ENCODE data around the gene PRL. TPM values are rescaled to one million over a fixed set of nuclear protein-coding genes. Genes with fewer than 3 reads are reported as not detected.

The PRL gene
- total and polyA plus RNA-seq, 2 donors: 1.1 to 10.5 TPM

DNA sequence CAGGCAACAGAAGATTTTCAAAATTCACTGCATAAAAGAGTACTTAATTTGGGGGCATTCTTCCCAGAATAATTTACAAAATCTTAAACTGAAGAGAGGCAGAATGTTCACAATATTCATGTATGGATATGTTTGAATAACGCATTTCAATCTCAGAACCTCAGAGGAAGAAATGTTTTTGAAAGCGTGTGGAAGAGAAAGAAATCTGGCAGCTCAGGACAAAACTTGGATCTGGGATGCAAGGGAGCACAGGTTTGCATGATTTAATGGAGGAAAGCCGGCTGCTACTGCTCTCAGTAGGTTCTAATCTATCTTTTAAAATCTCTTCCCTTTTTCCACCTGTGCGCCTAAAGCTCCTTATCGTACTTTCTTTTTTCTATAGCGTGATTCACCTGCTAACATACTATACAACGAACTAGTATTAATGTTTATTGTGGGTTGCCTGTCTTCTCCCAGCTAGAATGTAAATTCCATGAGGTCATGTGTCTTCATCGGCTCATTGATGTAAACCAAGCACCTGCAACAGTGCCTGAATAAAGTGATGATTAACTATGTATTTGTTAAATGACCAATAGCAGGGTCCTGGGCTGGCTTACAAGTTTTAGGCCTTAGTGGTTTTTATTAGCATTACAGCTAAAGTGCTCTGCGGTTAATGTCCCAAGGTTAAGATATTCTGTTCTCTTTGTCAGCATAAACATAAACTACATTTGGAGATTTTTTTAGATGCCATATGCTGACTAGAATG, 15.3 kb downstream of the PRL start:
- H3K4me1 ChIP-seq (ENCODE audit: control insufficient read depth in 2 of 2, insufficient read depth in 2 of 2, low read length in 2 of 2): peaks cover 0 to 4% of the 10 kb centered on the region in 2 donors
- DNase-seq (ENCODE audit: low read depth in 6 of 9, low spot score in 9 of 9): no peak
- no peaks in the 10 kb centered on the region for H3K9me3 ChIP-seq (ENCODE audit: control insufficient read depth in 2 of 2, insufficient read depth in 1 of 2, low read length in 1 of 2)
- no peaks in the 10 kb centered on the region for H3K27me3 ChIP-seq (ENCODE audit: control insufficient read depth in 2 of 2, insufficient read depth in 1 of 2, low read length in 1 of 2)
- no peak overlapping the region for H3K27ac ChIP-seq (ENCODE audit: low read depth in 1 of 2, low read length in 1 of 2)
- WGBS: over 99% methylated on average over 9 of the region's 9 CpGs
- H3K4me3 ChIP-seq (ENCODE audit: low read length in 2 of 2): no peak overlapping the region
- no peaks in the 10 kb centered on the region for H3K36me3 ChIP-seq (ENCODE audit: control insufficient read depth in 2 of 2, insufficient read depth in 2 of 2, low read length in 1 of 2)

DNA sequence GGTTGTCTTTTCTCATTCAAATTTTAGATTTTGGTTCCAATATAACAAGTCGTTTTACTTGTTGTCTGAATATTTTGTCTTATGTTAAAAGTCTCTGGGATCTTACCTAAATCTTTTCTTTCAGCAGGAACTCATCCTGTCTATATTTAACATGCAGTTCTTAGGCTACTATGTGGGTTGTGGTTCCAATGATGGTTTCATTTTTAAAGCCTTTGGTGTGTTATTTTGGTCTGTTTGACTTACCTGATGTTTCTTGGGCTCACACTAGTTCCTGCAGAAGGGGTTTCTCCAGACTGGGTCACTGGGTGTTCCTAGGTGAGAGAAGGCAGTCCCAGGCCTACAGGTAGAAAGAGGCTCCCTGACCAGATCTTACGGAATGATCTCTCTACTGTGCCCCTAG, 17.4 kb downstream of the PRL start:
- Histone ChIP-seq H3K9me3 (ENCODE audit: control insufficient read depth in 2 of 2, insufficient read depth in 1 of 2, low read length in 1 of 2) (no peaks in the 10 kb centered on the region), H3K27me3 (ENCODE audit: control insufficient read depth in 2 of 2, insufficient read depth in 1 of 2, low read length in 1 of 2) (no peaks in the 10 kb centered on the region), H3K4me1 (ENCODE audit: control insufficient read depth in 2 of 2, insufficient read depth in 2 of 2, low read length in 2 of 2) (peaks cover 0 to 4% of the 10 kb centered on the region in 2 donors), H3K27ac (ENCODE audit: low read depth in 1 of 2, low read length in 1 of 2) (no peak overlapping the region), H3K4me3 (ENCODE audit: low read length in 2 of 2) (no peak overlapping the region), H3K36me3 (ENCODE audit: control insufficient read depth in 2 of 2, insufficient read depth in 2 of 2, low read length in 1 of 2) (no peaks in the 10 kb centered on the region)
- no peak for DNase-seq (ENCODE audit: low read depth in 6 of 9, low spot score in 9 of 9)
- WGBS: 76% methylated on average over 2 of the region's 2 CpGs

DNA sequence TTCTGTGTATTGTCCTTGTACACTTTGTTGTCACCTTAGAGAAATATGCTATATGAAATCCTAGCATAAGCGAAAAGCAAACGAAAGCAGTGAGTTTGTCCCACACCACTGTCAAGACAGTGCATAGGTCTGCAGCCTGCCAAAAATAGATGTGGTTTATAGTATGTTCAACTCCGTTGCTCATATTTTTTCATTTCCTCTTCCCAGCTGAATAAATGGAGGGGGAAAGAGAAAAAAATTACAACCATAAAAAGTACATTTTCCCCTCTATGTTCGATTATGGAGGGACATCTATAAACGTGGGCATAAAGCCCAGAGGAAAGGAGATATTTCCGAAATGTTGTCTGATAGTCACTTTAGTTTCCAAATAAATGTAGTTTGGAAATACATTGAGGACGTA, 25.8 kb downstream of the PRL start:
- no peak overlapping the region for H3K27ac ChIP-seq (ENCODE audit: low read depth in 1 of 2, low read length in 1 of 2)
- 29% methylated on average over 7 of the region's 7 CpGs for WGBS
- DNase-seq (ENCODE audit: low read depth in 6 of 9, low spot score in 9 of 9): peak in 4 of 9 donors; percentile 6 to 22 (median 12)
- no peaks in the 10 kb centered on the region for H3K27me3 ChIP-seq (ENCODE audit: control insufficient read depth in 2 of 2, insufficient read depth in 1 of 2, low read length in 1 of 2)
- H3K4me1 ChIP-seq (ENCODE audit: control insufficient read depth in 2 of 2, insufficient read depth in 2 of 2, low read length in 2 of 2): peaks cover 5% of the 10 kb centered on the region in 2 donors
- H3K9me3 ChIP-seq (ENCODE audit: control insufficient read depth in 2 of 2, insufficient read depth in 1 of 2, low read length in 1 of 2): no peaks in the 10 kb centered on the region
- no peak overlapping the region for H3K4me3 ChIP-seq (ENCODE audit: low read length in 2 of 2)
- no peaks in the 10 kb centered on the region for H3K36me3 ChIP-seq (ENCODE audit: control insufficient read depth in 2 of 2, insufficient read depth in 2 of 2, low read length in 1 of 2)

DNA sequence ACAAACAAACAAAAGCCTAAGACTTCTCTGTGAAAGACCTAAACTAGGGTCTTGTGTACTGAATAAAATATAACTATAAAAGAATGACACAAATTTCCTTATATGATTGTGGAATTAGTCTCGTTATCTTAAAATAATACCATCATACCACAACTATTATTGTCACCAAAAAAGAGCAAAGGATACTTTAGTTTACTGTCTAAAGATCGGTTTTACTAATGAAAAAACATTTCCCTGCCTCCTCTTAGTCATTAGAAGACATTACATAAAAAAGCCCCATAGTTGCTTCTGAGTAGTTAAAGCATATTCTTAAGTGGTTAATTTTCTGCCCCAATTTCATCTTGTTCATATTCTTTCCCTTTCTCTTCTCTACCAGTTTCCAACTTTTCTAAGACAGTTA, 33.1 kb downstream of the PRL start:
- H3K4me1 ChIP-seq (ENCODE audit: control insufficient read depth in 2 of 2, insufficient read depth in 2 of 2, low read length in 2 of 2): no peaks in the 10 kb centered on the region
- H3K36me3 ChIP-seq (ENCODE audit: control insufficient read depth in 2 of 2, insufficient read depth in 2 of 2, low read length in 1 of 2): no peaks in the 10 kb centered on the region
- DNase-seq (ENCODE audit: low read depth in 6 of 9, low spot score in 9 of 9): no peak
- 97% methylated on average over 2 of the region's 2 CpGs for WGBS
- H3K27me3 ChIP-seq (ENCODE audit: control insufficient read depth in 2 of 2, insufficient read depth in 1 of 2, low read length in 1 of 2): no peaks in the 10 kb centered on the region
- H3K27ac ChIP-seq (ENCODE audit: low read depth in 1 of 2, low read length in 1 of 2): no peak overlapping the region
- no peaks in the 10 kb centered on the region for H3K9me3 ChIP-seq (ENCODE audit: control insufficient read depth in 2 of 2, insufficient read depth in 1 of 2, low read length in 1 of 2)
- no peak overlapping the region for H3K4me3 ChIP-seq (ENCODE audit: low read length in 2 of 2)

DNA sequence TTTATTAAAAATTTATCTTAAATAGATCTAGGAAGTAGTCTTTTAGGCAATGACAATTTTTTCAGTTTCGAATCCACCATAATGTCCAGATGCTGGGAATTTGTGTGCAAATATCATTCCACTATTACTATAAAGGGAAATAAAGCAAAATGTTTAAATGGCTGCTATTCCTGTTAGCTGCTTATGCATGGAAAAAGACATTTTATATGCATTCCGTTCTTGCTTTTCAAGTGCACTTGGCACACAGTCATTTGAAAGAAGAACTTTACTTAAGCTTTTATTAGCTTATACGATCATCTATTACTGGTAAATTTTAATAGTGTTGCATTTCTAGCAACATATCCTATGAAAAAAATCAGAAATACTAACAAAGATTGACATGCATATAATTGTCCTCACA, 42.0 kb downstream of the PRL start:
- WGBS: 96% methylated on average over 3 of the region's 3 CpGs
- Histone ChIP-seq H3K4me3 (ENCODE audit: low read length in 2 of 2) (no peak overlapping the region), H3K27ac (ENCODE audit: low read depth in 1 of 2, low read length in 1 of 2) (no peak overlapping the region), H3K36me3 (ENCODE audit: control insufficient read depth in 2 of 2, insufficient read depth in 2 of 2, low read length in 1 of 2) (no peaks in the 10 kb centered on the region), H3K4me1 (ENCODE audit: control insufficient read depth in 2 of 2, insufficient read depth in 2 of 2, low read length in 2 of 2) (no peaks in the 10 kb centered on the region), H3K9me3 (ENCODE audit: control insufficient read depth in 2 of 2, insufficient read depth in 1 of 2, low read length in 1 of 2) (peaks cover 0 to 4% of the 10 kb centered on the region in 2 donors), H3K27me3 (ENCODE audit: control insufficient read depth in 2 of 2, insufficient read depth in 1 of 2, low read length in 1 of 2) (no peaks in the 10 kb centered on the region)
- no peak for DNase-seq (ENCODE audit: low read depth in 6 of 9, low spot score in 9 of 9)

DNA sequence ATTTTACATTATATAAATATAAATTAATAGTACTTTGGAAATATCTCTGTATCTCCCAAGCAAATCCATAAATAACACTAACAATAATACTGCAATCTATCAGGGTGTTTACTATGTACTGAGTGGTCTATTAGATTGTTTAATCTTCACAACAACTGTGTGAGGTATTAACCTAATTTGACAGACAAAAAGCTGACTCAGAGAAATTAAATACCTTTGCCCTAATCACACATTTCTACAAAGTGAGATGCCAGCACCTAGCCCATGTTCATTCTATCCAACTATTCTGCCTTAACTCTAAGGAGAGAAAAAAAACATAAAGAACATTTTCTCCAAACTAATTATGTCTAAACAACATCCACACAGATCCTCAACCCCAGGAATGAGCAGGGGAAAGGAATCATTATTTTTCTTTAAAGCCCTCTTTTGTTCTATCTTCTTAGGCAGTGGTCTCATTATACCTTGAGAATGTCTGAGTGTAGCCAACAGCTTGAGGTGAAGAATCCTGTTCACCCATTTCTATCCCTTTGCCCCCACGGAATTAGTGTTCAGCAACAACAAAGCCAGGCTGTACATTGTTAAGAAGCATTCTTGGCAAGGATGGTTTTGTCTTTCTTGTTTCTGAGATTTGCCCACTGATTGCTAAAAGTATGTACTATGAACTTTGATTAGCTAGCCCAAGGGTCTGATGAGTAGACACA, 42.7 kb downstream of the PRL start:
- no peak for DNase-seq (ENCODE audit: low read depth in 6 of 9, low spot score in 9 of 9)
- H3K9me3 ChIP-seq (ENCODE audit: control insufficient read depth in 2 of 2, insufficient read depth in 1 of 2, low read length in 1 of 2): peaks cover 0 to 4% of the 10 kb centered on the region in 2 donors
- H3K27ac ChIP-seq (ENCODE audit: low read depth in 1 of 2, low read length in 1 of 2): no peak overlapping the region
- 93% methylated on average over 1 of the region's 1 CpG for WGBS
- no peak overlapping the region for H3K4me3 ChIP-seq (ENCODE audit: low read length in 2 of 2)
- H3K36me3 ChIP-seq (ENCODE audit: control insufficient read depth in 2 of 2, insufficient read depth in 2 of 2, low read length in 1 of 2): no peaks in the 10 kb centered on the region
- H3K27me3 ChIP-seq (ENCODE audit: control insufficient read depth in 2 of 2, insufficient read depth in 1 of 2, low read length in 1 of 2): no peaks in the 10 kb centered on the region
- H3K4me1 ChIP-seq (ENCODE audit: control insufficient read depth in 2 of 2, insufficient read depth in 2 of 2, low read length in 2 of 2): no peaks in the 10 kb centered on the region

DNA sequence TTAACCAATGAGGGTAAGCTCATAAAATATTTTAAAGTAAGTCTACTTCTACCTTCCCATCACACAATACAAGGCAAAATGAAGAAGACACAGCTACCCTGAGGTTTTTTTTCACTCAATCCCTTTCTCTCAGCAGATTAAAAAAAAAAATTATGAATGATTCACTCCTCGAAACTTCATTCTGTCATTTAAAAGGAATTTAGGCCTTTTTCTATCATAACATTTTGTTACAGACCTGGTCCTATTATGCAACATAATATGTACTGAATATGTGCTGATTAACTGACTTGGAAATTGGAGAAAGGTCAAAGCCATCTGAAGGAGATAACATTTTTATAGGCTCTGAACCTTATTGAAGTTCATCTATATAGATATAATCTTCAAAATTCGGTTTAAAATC, 45.5 kb downstream of the PRL start:
- Histone ChIP-seq H3K9me3 (ENCODE audit: control insufficient read depth in 2 of 2, insufficient read depth in 1 of 2, low read length in 1 of 2) (no peaks in the 10 kb centered on the region), H3K4me1 (ENCODE audit: control insufficient read depth in 2 of 2, insufficient read depth in 2 of 2, low read length in 2 of 2) (peaks cover 2 to 3% of the 10 kb centered on the region in 2 donors), H3K27me3 (ENCODE audit: control insufficient read depth in 2 of 2, insufficient read depth in 1 of 2, low read length in 1 of 2) (no peaks in the 10 kb centered on the region), H3K27ac (ENCODE audit: low read depth in 1 of 2, low read length in 1 of 2) (no peak overlapping the region), H3K36me3 (ENCODE audit: control insufficient read depth in 2 of 2, insufficient read depth in 2 of 2, low read length in 1 of 2) (no peaks in the 10 kb centered on the region), H3K4me3 (ENCODE audit: low read length in 2 of 2) (no peak overlapping the region)
- DNase-seq (ENCODE audit: low read depth in 6 of 9, low spot score in 9 of 9): no peak
- WGBS: 92% methylated on average over 2 of the region's 2 CpGs

DNA sequence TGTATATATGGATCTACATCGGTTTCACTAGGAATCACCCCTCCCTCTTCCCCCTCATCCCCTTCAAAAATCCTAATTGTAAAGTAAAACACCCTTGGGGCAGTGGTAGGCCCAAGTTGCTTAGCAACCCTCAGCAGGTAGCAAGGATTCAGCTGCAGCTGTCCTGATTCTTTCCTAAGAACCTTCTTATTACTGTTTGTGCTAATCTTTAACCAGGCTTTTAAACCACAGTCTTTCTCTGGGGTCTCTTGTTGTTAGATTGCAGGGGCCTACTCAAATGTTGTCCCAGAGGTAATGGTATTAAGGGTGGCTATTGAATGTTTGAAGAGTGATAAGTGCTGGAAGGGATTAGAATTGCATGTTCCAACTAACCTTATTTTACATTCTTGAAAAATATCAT, 46.4 kb downstream of the PRL start:
- Histone ChIP-seq H3K27ac (ENCODE audit: low read depth in 1 of 2, low read length in 1 of 2) (no peak overlapping the region), H3K27me3 (ENCODE audit: control insufficient read depth in 2 of 2, insufficient read depth in 1 of 2, low read length in 1 of 2) (no peaks in the 10 kb centered on the region), H3K36me3 (ENCODE audit: control insufficient read depth in 2 of 2, insufficient read depth in 2 of 2, low read length in 1 of 2) (no peaks in the 10 kb centered on the region), H3K9me3 (ENCODE audit: control insufficient read depth in 2 of 2, insufficient read depth in 1 of 2, low read length in 1 of 2) (no peaks in the 10 kb centered on the region), H3K4me1 (ENCODE audit: control insufficient read depth in 2 of 2, insufficient read depth in 2 of 2, low read length in 2 of 2) (peaks cover 2 to 3% of the 10 kb centered on the region in 2 donors), H3K4me3 (ENCODE audit: low read length in 2 of 2) (no peak overlapping the region)
- DNase-seq (ENCODE audit: low read depth in 6 of 9, low spot score in 9 of 9): no peak
- WGBS: 85% methylated on average over 1 of the region's 1 CpG

DNA sequence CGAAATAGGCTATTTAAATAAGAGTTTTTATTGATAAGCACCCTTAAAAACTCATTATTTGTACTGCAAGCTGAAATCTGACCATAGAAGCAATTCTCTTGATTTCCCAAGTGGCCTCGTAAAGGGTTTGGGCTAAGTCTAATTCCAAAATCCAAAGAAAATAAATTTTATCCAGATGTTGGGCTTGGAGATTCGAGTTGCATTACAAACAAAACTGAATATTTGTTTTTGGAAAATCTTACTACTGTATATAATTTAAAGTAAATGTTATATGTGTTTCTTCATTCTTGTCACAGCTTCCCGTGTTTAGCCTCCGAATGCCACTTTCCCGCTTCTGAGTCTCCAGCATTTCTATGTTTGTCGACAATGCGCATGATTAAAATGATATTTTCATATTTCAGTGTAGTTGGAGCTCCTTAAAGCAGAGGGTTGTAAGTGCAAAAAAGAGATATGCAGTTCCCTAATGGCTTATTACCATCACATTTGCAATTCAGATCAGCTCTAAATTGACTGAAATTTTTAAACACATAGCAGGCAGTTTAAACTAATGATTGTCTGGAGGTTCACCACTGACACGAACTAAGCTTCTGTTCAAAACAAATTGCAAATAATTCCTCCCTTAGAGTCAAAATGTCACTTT, 47.0 kb downstream of the PRL start:
- Histone ChIP-seq H3K9me3 (ENCODE audit: control insufficient read depth in 2 of 2, insufficient read depth in 1 of 2, low read length in 1 of 2) (no peaks in the 10 kb centered on the region), H3K27ac (ENCODE audit: low read depth in 1 of 2, low read length in 1 of 2) (no peak overlapping the region), H3K36me3 (ENCODE audit: control insufficient read depth in 2 of 2, insufficient read depth in 2 of 2, low read length in 1 of 2) (no peaks in the 10 kb centered on the region), H3K4me3 (ENCODE audit: low read length in 2 of 2) (no peak overlapping the region), H3K27me3 (ENCODE audit: control insufficient read depth in 2 of 2, insufficient read depth in 1 of 2, low read length in 1 of 2) (no peaks in the 10 kb centered on the region), H3K4me1 (ENCODE audit: control insufficient read depth in 2 of 2, insufficient read depth in 2 of 2, low read length in 2 of 2) (peaks cover 2 to 3% of the 10 kb centered on the region in 2 donors)
- no peak for DNase-seq (ENCODE audit: low read depth in 6 of 9, low spot score in 9 of 9)
- 97% methylated on average over 9 of the region's 9 CpGs for WGBS
